Caco-2 (cell line): ENCODE measurements around the gene PSMG3. TPM values are rescaled to one million over a fixed set of nuclear protein-coding genes. Genes with fewer than 3 reads are reported as not detected.

Experiments used
- BruUV-seq: library from RNA; stranded (reverse); fragments of 400-500 nt; replicated peaks from 2 replicates; lab custom pipeline; 2021; lab: Mats Ljungman, UMichigan
- CTCF ChIA-PET: fragments of 300-600 bp; sonication (Branson Sonifier 250); formaldehyde crosslinking; loops from one replicate; lab custom pipeline; 2022; ENCODE audit warnings: antibody characterized with exemption; lab: Charles Lee
- POLR2A ChIA-PET: fragments of 300-600 bp; sonication (Branson Sonifier 250); formaldehyde crosslinking; loops from one replicate; lab custom pipeline; 2022; ENCODE audit warnings: antibody characterized with exemption; lab: Charles Lee
- DNase-seq, 2 experiments: peaks; one replicate each; pipeline versions ENCODE4 v3.0.0 to v3.0.0-alpha.2; 2020 to 2022
- H3K27me3 ChIP-seq: replicated peaks from 2 replicates; pipeline ENCODE4 v1.6.0; 2011; ENCODE audit warnings: low read length; ENCODE audit not compliant: control insufficient read depth, insufficient read depth
- H3K36me3 ChIP-seq: 2 replicates; pipeline ENCODE4 v1.5.1; 2011; ENCODE audit warnings: low read length; ENCODE audit not compliant: control insufficient read depth, insufficient read depth
- H3K4me1 ChIP-seq: fragments of 250-450 bp; sonication (Bioruptor Pico); 2 replicates; pipeline ENCODE4 v1.5.1; 2020; ENCODE audit warnings: mild to moderate bottlenecking
- H3K4me3 ChIP-seq: 2 replicates; pipeline ENCODE4 v1.5.1; 2011; ENCODE audit warnings: low read depth, mild to moderate bottlenecking, control low read depth, low read length
- H3K9me3 ChIP-seq: fragments of 250-450 bp; sonication (Bioruptor Pico); 2 replicates; pipeline ENCODE4 v1.5.1; 2020; ENCODE audit warnings: mild to moderate bottlenecking, moderate library complexity
- H3K27ac Mint-ChIP-seq: one replicate; pipeline ENCODE4 v1.8.0; 2022; ENCODE audit warnings: mixed read lengths; ENCODE audit not compliant: unreplicated experiment
- H3K27me3 Mint-ChIP-seq: one replicate; pipeline ENCODE4 v1.8.0; 2022; ENCODE audit warnings: mixed read lengths; ENCODE audit not compliant: insufficient read depth, unreplicated experiment
- H3K36me3 Mint-ChIP-seq: one replicate; pipeline ENCODE4 v1.8.0; 2022; ENCODE audit warnings: mild to moderate bottlenecking, mixed read lengths; ENCODE audit not compliant: insufficient read depth, unreplicated experiment
- H3K4me1 Mint-ChIP-seq: one replicate; pipeline ENCODE4 v1.8.0; 2022; ENCODE audit warnings: low read depth, mixed read lengths; ENCODE audit not compliant: unreplicated experiment
- H3K4me3 Mint-ChIP-seq: one replicate; pipeline ENCODE4 v1.8.0; 2022; ENCODE audit warnings: mild to moderate bottlenecking, moderate library complexity, mixed read lengths; ENCODE audit not compliant: unreplicated experiment
- H3K9me3 Mint-ChIP-seq: one replicate; pipeline ENCODE4 v1.8.0; 2022; ENCODE audit warnings: mixed read lengths; ENCODE audit not compliant: unreplicated experiment
- CTCF ChIP-seq, 2 experiments: fragments of 200-600 bp in 1 of 2; IDR thresholded peaks; 1 replicate in 1 of 2; 2 replicates in 1 of 2; pipeline versions ENCODE4 v1.5.1 to v1.8.0; 2011 to 2022; ENCODE audit warnings: antibody characterized with exemption in 1 of 2, control low read depth in 1 of 2, inconsistent platforms in 1 of 2, low read depth in 1 of 2, low read length in 1 of 2, mild to moderate bottlenecking in 1 of 2, moderate library complexity in 1 of 2; ENCODE audit not compliant: insufficient read depth in 1 of 2, severe bottlenecking in 1 of 2, unreplicated experiment in 1 of 2
- intact Hi-C: fragments of 100-400 bp; cut with micrococcal nuclease; formaldehyde crosslinking; loops from one replicate; pipeline ENCODE4 v1.10.0; 2022; ENCODE audit not compliant: unreplicated experiment
- total RNA-seq: library from RNA; stranded (reverse); gene quantifications from 2 replicates; pipeline ENCODE4 v1.2.3, GENCODE V29; 2022

PSMG3 gene
- total RNA-seq, 1 experiment from 2014 or later: 35.1 TPM

GRCh38 chr7:1563981-1564602 lies 5.7 kb downstream of the PSMG3 start:
- Mint-ChIP-seq H3K27ac (no peak overlapping the region), H3K4me1 (peaks cover 12% of the 10 kb centered on the region), H3K9me3 (no peaks in the 10 kb centered on the region), H3K27me3 (no peaks in the 10 kb centered on the region), H3K36me3 (peaks cover 22% of the 10 kb centered on the region), H3K4me3 (no peak overlapping the region)
- no TSS peak for BruUV-seq
- intact Hi-C loops: no loop called here
- H3K4me3 ChIP-seq: no peak overlapping the region
- CTCF ChIA-PET: no interaction called here
- TF ChIP-seq CTCF (IDR thresholded peaks at IDR 0.05; ENCODE audit: insufficient read depth in 1 of 2, low read depth in 1 of 2, low read length in 1 of 2, severe bottlenecking in 1 of 2, unreplicated experiment in 1 of 2): no peak
- H3K4me1 ChIP-seq: no peaks in the 10 kb centered on the region; the same call in 1 of the 2 replicates
- DNase-seq: peak in 1 of 2 experiments; percentile 26
- H3K36me3 ChIP-seq: no peaks in the 10 kb centered on the region
- POLR2A ChIA-PET: no interaction called here
- H3K27me3 ChIP-seq: no peaks in the 10 kb centered on the region
- H3K9me3 ChIP-seq: no peaks in the 10 kb centered on the region

- H3K9me3 Mint-ChIP-seq: no peaks in the 10 kb centered on the region
- H3K27ac Mint-ChIP-seq: no peak overlapping the region
- no TSS peak for BruUV-seq
- peaks cover 18% of the 10 kb centered on the region for H3K36me3 Mint-ChIP-seq
- ChIA-PET POLR2A (no interaction called here), CTCF (no interaction called here)
- intact Hi-C loops: no loop called here
- no peaks in the 10 kb centered on the region for H3K27me3 Mint-ChIP-seq
- peaks cover 7% of the 10 kb centered on the region; the same call in 1 of the 2 replicates for H3K4me1 ChIP-seq
- H3K4me1 Mint-ChIP-seq: peaks cover 6% of the 10 kb centered on the region
- no peaks in the 10 kb centered on the region for H3K36me3 ChIP-seq
- no peak overlapping the region for H3K4me3 ChIP-seq
- no peak for DNase-seq
- H3K9me3 ChIP-seq: no peaks in the 10 kb centered on the region
- no peak overlapping the region for H3K4me3 Mint-ChIP-seq
- H3K27me3 ChIP-seq: no peaks in the 10 kb centered on the region
- TF ChIP-seq CTCF (IDR thresholded peaks at IDR 0.05; ENCODE audit: insufficient read depth in 1 of 2, low read depth in 1 of 2, low read length in 1 of 2, severe bottlenecking in 1 of 2, unreplicated experiment in 1 of 2): no peak
Observed at GRCh38 chr7:1562597-1563051, 7.2 kb downstream of the PSMG3 start.

- Histone ChIP-seq H3K9me3 (no peaks in the 10 kb centered on the region), H3K27me3 (no peaks in the 10 kb centered on the region), H3K36me3 (no peaks in the 10 kb centered on the region), H3K4me1 (peaks cover 7% of the 10 kb centered on the region; the same call in 1 of the 2 replicates), H3K4me3 (no peak overlapping the region)
- H3K27ac Mint-ChIP-seq: no peak overlapping the region
- ChIA-PET POLR2A (no interaction called here), CTCF (no interaction called here)
- no peaks in the 10 kb centered on the region for H3K27me3 Mint-ChIP-seq
- H3K4me1 Mint-ChIP-seq: peaks cover 5% of the 10 kb centered on the region
- no peaks in the 10 kb centered on the region for H3K9me3 Mint-ChIP-seq
- BruUV-seq: no TSS peak
- TF ChIP-seq CTCF (IDR thresholded peaks at IDR 0.05; ENCODE audit: insufficient read depth in 1 of 2, low read depth in 1 of 2, low read length in 1 of 2, severe bottlenecking in 1 of 2, unreplicated experiment in 1 of 2): no peak
- no peak overlapping the region for H3K4me3 Mint-ChIP-seq
- H3K36me3 Mint-ChIP-seq: peaks cover 18% of the 10 kb centered on the region
- intact Hi-C loops: no loop called here
- no peak for DNase-seq
Observed at GRCh38 chr7:1562116-1562515, 7.7 kb downstream of the PSMG3 start.
